ENCODE measurements around the gene IGSF21.

DNA sequence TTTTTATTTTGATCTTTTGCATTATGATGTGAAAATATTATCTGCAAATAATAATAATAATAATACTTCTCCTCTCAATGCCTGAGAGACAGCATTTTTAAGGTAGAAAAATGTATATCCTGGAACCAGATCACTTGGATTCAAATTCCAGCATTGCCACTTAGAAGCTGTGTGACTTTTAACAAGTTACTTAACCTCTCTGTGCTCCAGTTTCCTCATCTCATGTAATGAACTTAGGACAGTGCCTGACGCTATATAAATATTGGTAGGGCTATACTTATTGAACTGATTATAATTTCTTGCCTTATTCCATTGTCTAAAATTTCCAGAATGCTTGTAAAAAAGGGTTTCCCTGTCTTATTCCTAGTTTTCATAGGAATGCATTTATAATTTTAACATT is 137.2 kb downstream of the IGSF21 start:
- TF ChIP-seq, protein P1, sequence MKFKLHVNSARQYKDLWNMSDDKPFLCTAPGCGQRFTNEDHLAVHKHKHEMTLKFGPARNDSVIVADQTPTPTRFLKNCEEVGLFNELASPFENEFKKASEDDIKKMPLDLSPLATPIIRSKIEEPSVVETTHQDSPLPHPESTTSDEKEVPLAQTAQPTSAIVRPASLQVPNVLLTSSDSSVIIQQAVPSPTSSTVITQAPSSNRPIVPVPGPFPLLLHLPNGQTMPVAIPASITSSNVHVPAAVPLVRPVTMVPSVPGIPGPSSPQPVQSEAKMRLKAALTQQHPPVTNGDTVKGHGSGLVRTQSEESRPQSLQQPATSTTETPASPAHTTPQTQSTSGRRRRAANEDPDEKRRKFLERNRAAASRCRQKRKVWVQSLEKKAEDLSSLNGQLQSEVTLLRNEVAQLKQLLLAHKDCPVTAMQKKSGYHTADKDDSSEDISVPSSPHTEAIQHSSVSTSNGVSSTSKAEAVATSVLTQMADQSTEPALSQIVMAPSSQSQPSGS (IDR thresholded peaks at IDR 0.05; ENCODE audit: low read length): no peak
- TF ChIP-seq, protein P2, sequence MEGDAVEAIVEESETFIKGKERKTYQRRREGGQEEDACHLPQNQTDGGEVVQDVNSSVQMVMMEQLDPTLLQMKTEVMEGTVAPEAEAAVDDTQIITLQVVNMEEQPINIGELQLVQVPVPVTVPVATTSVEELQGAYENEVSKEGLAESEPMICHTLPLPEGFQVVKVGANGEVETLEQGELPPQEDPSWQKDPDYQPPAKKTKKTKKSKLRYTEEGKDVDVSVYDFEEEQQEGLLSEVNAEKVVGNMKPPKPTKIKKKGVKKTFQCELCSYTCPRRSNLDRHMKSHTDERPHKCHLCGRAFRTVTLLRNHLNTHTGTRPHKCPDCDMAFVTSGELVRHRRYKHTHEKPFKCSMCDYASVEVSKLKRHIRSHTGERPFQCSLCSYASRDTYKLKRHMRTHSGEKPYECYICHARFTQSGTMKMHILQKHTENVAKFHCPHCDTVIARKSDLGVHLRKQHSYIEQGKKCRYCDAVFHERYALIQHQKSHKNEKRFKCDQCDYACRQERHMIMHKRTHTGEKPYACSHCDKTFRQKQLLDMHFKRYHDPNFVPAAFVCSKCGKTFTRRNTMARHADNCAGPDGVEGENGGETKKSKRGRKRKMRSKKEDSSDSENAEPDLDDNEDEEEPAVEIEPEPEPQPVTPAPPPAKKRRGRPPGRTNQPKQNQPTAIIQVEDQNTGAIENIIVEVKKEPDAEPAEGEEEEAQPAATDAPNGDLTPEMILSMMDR (IDR thresholded peaks at IDR 0.05; ENCODE audit: control extremely low read depth in 1 of 3, insufficient read depth in 1 of 3, low read depth in 1 of 3, low read length in 3 of 3): no peak
- TF ChIP-seq MAFK (IDR thresholded peaks at IDR 0.05; ENCODE audit: low read depth, low read length) (no peak), RAD21 (IDR thresholded peaks at IDR 0.05 in 1 of 2, conservative IDR thresholded peaks at IDR 0.05 in 1 of 2; ENCODE audit: low read depth in 2 of 2, low read length in 2 of 2) (no peak), NANOG (IDR thresholded peaks at IDR 0.05; ENCODE audit: insufficient read depth, low read depth, low read length, poor library complexity, severe bottlenecking) (no peak), ZNF274 (IDR thresholded peaks at IDR 0.05; ENCODE audit: borderline replicate concordance, extremely low read depth, low read length) (no peak)
